HG03064 (cell line): ENCODE results near the gene A1BG.
A peak's percentile ranks its signal among the peaks of the same experiment; 100 is the strongest.
"Not testable (repeated sequence)": the region's sequence is repeated elsewhere in the genome, so short reads cannot be mapped to it uniquely, and the experiment has no call there.

ENCODE experiments used
- ATAC-seq: cut with Tn5 transposase; IDR thresholded peaks from one replicate; pipeline ENCODE4 v1.9.1; 2021; ENCODE audit warnings: low read depth; ENCODE audit not compliant: unreplicated experiment

A1BG gene

DNA sequence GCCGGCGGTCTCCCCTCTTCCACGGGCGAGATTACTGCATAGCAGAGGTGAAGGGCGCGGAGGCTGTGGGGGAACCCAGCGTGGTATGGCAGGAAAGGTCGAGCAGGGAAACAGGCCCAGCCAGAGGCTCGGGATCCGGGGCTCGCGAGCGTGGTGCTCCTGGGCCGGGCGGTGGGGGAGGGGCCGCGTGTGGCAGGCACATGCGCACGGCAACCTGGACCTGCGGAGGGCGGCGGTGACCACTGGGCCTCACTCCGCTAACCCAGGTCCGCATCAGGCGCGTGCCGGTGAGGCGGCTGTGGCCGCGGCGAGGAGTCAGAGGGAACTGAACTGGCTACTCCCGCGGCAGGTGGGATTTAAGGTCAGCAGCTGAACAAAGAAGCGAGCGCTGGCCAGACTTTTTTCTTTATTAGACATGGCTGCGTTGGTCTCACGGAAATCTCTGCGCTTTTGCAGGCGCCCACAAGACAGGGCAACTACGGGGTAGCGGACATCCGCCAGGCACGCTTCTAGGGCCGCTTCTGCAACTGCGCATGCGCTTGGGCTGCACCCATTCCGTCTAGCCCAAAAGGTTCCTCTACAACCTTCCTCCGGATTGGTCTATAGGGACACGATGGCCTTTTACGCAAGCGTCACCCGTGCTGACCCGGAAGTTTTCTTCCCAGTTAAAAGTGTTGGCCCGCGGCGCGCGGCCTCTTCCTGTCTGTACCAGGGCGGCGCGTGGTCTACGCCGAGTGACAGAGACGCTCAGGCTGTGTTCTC is 33.5 kb upstream of the A1BG start, which contains the start of gene RPS5:
Gene RPS5 (plus strand): TSS at position 694 of the 762 bp plus-strand sequence. CDS start 869 bp downstream, outside the sequence.
- ATAC-seq = peak; percentile 83

DNA sequence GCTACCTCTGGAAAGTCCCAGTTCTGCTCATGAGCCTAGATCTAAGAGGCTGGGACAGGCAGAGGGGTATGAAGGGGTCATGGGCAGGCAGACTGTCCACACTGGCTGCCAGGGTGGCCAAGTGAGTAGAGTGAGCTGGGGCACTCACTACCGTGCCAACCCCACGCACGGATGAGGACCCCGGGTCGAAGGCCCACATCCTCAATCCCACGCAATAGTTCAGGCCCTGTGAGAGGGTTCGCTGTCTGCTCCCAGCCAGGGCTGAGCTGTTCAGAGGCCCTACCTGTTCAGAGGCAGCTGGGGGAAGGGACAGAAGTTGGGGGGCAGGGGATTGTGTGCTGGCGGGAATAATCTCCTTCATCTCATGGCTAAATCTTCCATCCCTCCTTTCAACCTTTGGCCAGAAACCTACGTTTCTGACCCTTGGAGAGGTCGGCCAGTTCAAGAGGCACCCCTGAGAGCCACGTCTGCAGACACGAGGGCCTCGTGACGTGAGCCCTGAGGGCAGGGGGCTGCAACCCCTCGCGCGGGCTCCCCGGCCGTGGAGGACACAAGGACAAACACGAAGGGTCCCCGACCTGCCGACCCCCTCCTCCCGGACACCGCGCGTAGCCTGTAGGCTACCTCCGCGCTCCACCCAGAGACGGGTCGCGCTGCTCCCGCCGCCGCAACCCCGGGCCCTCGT is 32.7 kb upstream of the A1BG start:
- no peak for ATAC-seq

DNA sequence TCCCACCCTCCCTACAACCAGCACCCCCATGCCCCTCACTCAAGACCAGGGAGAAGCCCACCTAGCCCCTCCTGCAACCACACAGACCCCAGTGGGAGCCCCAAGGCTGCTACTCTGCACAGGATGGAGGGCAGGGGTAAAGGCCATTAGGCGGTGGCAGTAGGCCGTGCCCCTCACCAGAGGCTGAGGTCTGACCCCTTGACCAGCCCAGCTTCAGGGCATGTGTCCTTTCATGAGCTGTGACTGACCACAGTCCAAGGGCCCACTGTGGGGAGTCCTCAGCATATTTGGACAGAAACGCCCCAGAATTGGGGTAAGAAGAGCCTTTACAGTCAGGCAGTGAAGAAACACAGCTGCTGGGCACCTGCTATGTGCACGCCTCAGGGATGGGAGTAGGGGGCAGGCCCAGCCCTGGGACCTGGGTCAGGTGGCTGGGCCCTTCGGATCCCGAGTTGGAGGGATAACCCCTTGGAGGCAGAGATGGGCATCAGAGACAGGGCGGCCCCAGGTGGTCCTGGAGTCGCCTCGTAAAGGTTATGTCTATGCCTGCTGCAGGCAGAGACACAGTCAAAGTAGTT is 32.1 kb upstream of the A1BG start:
- no peak for ATAC-seq

DNA sequence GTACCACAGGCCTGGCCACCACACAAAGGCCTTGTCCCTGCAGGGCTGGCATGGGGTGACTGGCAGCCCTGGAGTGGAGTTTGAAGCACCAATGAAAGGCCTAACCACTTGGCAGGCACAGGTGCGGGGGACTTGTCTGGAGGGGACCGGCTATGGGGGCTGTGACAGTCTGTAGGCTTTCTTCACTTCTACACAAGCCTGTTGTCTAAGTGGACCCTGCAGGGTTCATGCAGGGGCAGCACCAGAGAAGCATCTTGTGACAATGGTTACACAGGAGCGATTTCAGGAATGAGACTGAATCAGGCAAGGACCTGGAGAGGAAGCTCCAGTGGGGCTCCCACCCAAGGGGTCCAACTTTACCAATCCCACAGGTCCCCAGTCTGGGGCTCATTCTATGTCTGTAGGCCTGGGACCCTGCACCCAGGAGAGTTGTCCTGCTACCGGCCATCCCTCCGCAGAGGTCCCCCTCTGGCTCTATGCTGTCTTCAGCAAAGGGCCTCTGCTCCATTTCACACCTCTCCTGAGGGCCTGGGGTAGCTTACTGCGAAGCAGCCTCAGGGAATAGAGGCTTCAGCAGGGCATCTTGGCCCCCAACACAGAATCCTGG is 29.8 kb upstream of the A1BG start:
- ATAC-seq = no peak

DNA sequence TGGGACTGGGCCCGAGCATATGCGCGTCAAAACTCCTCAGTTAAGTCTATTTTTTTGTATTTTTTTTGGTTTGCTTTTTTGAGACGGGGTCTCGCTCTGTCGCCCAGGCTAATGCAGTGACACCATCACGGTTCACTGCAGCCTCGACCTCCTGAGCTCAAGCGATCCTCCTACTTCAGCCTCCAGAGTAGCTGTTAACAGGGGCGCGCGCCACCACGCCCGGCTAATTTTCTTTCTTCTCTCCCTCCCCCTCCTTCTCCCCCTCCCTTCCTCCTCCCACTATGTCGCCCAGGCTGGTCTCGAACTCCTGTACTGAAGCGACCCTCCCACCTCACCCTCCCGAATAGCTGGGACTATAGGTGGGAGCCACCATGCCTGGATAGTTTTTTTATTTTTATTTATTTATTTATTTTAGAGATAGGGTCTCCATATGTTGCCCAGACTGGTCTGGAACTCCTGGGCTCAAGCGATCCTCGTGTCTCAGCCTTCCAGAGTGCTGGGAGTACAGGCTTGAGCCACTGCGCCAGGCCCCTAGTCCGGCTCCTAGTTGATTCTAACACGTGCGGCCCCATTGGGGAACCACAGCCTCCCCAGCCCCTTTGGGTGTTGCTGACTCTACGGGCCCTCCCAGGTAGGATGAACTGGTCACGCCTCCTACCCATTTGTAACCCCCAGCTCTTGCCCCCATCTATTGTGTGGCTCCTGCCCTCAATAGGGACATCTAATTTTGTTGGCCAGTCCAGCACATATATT is 28.3 kb upstream of the A1BG start:
- no peak for ATAC-seq

DNA sequence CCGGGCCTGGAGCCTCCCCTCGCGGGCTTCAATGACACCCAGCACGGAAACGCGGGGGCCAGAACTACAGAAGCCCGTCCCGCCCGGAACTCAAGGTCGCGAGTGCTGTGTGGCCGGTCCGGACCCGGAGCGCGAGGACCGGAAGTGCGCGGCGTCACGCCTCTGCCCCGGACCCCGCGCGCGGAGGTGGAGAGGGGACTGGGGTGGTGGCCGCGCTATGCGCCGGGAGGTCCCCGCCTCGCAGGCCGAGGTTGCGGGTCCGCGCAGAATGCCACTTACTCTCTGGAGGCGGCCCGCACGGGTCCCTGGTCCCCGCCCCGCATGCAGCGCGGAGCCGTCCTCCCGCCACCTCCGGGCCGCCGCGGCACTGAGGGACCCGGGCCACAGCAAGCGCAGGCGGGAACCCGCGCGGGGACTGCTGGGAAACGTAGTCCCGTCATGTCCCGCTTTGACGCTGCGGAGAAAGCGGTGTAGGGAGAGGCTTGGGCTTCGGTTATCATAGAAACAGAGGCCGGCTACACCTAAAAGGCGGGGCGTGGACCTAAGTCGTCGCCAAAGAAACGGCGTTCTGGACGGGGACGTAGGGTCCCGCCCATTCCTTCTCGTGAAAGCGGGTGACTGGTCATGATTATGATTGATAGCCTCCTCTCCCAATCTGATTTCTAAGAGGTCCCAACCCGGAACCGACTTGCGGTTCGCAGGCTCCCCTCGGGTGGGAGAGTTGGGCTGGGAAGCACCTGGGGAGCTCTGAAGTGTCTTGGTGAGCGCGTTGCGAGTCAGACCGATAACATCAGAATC is 27.6 kb upstream of the A1BG start, which contains the start of gene ZNF837:
Gene ZNF837 (minus strand): TSS at position 369 of the 798 bp plus-strand sequence. CDS start 11,698 bp downstream, outside the sequence.
- ATAC-seq = peak; percentile 71

DNA sequence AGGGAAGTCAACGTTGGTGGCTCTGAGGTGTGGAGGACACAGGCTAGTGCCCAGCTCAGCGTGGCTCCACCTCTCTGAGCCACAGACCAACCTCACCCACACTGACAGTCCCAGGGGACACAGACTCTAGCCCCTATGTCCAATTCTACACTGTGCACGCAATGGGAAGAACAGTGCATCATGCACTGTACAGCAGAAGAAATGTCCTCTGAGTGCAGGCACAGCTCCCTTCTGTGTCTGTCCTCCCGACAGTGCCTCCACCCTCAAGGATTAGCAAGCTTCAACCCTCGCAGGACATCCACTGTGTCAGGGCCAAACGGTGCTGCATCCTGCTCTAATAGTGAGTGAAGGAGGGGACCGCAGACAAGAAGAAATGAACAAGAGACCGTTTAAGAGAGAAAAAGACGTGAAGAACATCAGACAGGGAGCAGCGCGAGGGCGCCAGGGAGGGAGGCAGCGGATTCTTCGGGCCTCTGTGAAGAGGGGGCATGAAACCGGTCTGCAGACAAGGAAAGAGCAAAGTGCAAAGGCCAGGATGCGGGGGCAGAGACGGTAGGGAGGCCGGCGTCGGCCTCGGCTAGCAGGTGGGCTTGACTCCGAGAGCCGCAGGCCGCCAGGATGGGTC is 26.9 kb upstream of the A1BG start:
- no peak for ATAC-seq

DNA sequence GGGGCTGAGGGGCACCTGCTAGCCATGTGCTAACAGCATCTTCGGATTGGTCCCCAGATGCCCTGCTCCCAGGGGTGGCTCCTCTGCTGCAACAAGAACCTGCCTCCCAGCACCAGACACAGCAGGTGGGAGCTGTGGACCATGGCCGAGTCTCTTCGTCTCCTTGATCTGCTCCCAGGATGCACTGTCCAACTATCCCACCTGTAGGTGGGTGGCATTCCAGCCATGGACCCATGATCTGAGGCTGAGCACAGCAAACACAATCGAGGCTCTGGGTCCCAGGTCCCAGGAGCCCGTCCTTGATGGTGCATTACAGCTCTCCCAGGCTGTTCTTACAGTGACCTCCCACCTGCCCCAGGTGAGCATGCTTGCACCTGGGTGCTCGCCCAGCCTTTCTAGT is 26.0 kb upstream of the A1BG start:
- ATAC-seq = no peak

DNA sequence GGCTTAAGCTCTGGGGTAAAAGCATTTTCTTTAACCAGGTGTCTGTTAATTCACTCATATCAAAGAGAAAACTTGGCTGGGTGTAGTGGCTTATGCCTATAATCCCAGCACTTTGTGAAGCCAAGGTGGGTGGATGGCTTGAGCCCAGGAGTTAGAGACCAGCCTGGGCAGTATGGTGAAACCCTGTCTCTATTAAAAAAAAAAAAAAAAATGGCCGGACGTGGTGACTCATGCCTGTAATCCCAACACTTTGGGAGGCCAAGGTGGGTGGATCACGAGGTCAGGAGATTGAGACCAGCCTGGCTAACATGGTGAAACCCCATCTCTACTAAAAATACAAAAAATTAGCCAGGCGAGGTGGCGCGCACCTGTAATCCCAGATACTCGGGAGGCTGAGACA is 23.4 kb upstream of the A1BG start:
- ATAC-seq = not testable (repeated sequence)

DNA sequence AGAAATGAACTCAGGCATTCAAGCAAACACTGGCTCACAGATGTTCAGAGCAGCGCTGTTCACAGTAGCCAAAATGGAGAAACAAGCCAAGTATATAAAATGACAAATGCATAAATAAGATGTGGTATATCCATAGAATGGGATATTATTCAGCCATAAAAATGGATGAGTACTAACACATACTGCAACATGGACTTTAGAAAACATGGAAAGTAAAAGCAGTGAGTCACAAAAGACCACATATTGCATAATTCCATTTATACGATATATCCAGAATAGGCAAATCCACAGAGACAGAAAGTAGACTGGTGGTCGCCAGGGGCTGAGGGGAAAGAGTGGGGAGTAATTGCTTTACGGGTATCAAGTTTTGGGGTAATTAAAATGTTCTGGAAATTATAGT is 20.9 kb upstream of the A1BG start:
- no peak for ATAC-seq

DNA sequence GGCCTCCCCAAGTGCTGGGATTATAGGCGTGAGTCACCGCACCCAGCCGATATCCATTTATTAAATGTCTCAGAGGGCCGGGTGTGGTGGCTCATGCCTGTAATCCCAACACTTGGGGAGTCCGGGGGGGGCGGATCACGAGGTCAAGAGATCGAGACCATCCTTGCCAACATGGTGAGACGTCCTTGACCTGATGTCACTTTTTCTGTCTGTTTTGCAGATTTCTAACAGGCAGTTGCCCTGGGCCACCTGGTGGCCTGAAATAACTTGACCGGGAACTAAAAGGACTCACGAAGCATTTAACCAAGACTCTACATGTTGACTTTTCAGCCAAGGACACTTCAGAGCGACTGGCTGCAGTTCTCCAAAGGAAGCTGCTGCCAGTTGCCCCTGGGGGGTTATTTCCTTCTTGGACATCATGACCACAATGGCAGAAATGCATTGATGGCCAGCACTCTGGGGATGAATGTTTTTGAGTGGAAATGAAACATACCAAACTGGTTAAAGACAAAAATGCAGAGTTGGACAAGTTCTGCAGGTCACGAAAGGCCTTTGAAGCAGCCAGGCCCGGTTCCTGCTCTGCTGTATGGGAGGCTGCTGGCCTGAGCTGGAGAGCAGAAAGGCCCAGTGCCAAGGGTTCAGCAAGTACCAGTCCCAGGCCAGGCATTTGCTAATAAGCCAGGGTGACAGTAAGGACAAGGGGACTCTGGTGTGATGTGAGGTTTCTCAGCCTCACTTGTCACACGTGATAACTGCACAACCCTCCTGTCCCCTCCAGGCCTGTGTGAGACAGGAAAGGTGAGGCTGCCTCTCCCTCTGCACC is 19.2 kb upstream of the A1BG start:
- ATAC-seq = no peak

DNA sequence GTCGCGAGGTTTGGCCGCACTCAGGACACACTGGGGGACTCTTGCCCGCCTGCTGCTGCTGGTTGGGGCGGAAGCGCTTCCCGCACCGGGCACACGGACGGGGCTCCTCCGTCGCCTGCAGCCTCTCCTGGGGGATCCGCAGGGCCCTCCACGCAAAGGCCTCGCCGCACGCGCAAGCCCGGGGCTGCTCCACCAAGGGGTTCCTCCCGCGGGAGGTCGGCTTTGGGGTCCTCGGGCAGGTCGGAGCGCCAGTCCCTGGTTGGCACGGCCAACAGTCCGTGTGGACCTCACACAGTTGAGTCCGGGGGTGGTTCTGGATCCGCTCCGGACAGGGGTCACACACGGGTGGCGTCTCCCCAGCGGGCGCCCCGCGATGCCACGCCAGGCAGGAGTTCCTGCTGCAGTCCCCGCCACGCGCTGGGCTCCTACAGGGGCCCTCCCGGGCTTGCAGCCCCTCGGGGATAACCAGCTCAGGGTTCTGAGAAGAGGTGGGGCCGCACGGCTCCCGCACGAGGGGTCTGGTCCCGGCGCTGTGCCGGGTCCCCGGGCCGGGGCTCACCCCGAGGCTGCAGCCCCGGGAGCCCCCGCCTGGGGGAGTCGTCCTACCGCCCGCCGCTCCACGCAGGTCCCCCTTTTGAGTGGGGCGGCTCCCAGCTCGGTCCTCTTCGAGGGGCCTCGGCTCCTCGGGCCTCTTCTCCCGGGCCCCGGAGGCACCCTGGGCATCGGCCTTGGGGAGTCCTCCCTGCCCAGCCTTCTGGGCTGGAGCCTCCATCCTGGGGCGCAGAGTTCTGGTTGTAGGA is 15.5 kb upstream of the A1BG start:
- ATAC-seq = no peak

DNA sequence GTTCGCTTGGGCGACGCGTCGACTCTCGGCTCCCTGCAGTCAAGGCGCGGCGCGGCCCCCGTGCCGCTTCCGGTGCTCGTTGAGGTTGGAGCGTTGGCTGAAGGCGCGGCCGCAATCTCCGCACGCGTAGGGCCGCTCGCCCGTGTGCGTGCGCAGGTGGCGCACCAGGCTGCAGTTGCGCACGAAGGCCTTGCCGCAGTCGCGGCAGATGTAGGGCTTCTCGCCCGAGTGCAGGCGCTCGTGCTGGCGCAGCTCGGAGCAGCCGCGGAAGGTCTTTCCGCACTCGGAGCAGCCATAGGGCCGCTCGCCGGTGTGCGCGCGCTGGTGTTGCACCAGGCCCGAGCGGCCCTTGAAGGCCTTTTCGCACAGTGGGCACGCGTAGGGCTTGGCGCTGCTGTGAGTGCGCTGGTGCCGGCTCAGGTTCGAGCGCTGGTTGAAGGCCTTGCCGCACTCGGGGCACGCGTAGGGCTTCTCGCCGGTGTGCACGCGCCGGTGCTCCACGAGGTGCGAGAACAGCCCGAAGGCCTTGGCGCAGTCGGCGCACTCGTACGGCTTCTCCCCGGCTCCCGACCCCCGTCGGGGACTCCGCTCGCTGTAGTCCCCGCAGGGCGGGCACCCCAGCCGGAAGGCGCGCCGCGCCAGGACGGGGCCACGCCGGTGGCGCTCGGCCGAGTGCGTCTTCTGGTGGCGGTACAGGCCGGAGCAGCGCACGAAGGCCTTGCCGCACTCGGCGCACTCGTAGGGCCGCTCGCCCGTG is 14.6 kb upstream of the A1BG start:
- no peak for ATAC-seq

DNA sequence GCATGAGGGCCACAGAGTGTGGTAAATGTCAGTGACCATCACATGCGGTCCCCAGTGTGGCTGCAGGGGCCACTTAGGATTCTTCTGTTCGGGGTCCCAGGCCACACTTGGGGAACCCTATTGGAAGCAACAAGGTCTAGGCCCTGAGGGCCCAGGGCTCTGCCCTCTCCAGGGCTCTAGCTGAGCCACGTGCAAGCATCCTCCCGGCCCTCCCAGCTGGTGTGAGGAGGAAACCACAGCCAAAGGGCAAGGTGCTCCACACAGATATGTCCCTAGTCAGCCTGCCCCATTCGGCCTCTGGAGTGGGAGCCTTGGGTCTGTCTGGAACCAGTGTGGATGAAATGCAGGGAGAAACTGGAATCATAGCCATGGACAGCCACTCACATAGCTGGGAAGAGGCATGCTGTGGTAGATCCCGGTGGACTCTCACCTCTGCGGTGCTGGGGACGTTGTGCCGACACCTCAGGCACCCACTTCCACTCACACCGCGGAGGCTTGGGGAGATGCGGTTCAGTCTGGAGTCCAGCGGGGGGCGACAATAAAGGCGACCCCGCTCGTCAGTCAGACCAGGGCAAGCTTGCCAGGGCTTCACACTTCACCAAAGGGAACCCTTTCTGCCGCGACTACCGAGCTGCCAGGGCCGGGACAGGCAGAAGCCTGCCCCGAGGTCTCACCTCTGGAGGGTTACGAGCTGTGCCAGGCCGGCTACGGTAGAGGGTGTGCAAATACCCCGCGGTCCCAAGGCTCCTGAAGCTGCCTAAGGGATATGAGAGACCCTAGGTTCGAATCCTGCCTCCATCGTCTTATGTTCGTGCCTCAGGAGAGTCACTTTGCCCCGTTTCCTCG is 13.5 kb upstream of the A1BG start:
- ATAC-seq = no peak

DNA sequence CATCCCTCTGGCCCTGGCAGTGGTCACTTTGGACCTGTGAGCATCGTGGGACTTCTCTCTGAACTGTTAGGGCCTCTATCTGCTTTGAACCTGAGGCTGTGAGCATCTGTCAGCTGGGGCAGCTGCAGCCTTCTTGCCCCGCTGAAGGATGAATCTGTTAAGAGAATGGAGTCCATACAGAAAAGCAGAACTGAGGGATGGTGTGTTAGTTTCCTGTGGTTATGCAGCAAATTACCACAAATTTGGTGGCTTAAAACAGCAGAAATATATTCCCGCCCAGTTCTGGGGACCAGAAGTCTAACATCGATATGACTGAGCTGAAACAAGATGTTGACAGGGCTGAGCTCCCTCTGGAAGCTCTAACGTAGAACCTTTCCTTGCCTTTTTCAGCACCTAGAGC is 10.9 kb upstream of the A1BG start:
- ATAC-seq = no peak
